GM21717 (cell line): ENCODE data around the gene KMT2C.
"Not testable (repeated sequence)": the region's sequence is repeated elsewhere in the genome, so short reads cannot be mapped to it uniquely, and the experiment has no call there.

Experiments
- ATAC-seq: cut with Tn5 transposase; IDR thresholded peaks from one replicate; pipeline ENCODE4 v1.9.1; 2021; ENCODE audit warnings: mild to moderate bottlenecking, moderate library complexity; ENCODE audit not compliant: unreplicated experiment

Gene KMT2C

DNA sequence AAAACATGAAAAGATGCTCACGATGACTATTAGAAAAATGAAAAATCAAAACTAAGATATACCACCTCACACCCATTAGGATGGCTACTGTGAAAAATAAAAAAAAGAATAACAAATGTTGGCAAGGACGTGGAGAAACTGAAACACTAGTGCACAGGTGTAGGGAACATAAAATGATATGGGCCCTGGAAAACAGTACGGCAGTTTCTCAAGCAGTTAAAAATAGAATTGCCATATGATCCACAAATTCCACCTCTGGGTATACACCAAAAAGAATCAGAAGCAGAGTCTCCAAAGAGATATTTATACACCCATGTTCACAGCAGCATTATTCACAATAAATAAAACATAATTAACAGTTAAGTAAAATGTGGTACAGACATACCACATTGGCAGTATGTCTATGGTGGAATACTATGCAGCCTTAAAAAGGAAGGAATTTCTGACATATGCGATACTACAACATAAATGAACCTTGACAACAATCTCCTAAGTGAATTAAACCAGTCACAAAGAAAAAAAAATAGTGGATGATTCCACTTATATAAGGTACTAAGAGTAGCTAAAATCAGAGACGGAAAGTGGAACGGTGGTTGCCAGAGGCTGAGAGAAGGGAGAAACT is 69.7 kb downstream of the KMT2C start:
- no peak for ATAC-seq

DNA sequence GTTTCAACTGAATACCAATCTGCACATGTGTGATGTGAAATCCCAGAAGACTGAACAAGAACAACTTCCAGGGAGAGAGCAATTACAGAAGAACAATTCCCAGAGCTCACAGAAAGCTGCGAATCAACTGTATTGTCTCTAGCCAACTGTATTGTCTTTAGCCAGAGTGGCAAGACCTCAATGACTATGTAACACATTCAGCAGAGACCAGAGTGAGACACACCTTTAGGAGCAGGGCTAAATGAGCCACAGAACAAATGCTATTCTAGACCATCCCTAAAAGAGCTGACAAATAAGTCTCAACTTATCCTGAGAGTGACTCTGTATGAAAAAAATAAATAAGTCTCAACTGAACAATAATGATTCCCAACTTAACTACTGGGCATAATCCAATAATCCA is 72.0 kb downstream of the KMT2C start:
- ATAC-seq, result no peak

- no peak for ATAC-seq
Observed at GRCh38 chr7:152362128-152362926, 73.5 kb downstream of the KMT2C start.

DNA sequence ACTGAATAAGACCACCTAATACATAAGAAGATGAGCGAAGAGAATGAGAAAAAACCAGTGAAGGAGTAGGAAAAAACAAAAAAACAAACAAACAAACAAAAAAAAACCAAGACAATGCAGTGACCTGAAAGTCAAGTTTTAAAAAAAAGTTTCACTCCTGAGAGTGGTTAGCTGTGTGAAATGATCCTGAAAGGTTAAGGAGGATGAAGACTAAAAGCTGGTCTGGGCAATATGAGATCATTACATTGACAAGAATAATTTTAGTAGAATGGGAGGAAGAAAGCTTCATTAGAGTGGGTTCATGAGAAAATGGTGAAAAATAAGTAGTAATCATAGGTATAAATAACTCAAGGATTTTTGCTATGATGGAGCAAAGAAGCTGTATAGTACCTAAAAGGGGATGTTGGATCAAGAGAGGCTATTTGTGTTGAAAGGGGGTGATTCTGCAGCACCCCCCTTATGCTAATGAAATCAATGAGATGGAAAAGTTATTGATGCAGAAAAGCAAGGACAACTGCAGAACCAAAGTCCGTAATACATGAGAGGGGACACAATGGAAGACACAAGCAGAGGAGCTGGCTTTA is 80.2 kb downstream of the KMT2C start:
- peak; percentile 73 for ATAC-seq

- no peak for ATAC-seq
Observed at GRCh38 chr7:152354061-152354460, 81.7 kb downstream of the KMT2C start.

DNA sequence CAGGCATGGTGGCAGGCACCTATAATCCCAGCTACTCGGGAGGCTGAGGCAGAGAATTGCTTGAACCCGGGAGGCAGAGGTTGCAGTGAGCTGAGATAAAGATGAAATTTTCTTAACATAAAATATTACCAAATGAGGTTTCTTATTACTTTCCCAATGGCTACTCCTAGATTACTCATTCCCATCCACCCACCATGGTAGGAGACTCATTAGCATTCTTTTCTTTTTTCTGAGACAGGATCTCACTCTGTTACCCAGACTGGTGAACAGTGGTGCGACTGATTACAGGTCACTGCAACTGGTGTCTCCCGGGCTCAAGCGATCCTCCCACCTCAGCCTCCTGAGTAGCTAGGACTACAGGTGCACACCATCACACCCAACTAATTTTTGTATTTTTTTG is 82.5 kb downstream of the KMT2C start:
- ATAC-seq, result not testable (repeated sequence)

GRCh38 chr7:152351747-152352146 is 84.1 kb downstream of the KMT2C start:
- ATAC-seq, result not testable (repeated sequence)

DNA sequence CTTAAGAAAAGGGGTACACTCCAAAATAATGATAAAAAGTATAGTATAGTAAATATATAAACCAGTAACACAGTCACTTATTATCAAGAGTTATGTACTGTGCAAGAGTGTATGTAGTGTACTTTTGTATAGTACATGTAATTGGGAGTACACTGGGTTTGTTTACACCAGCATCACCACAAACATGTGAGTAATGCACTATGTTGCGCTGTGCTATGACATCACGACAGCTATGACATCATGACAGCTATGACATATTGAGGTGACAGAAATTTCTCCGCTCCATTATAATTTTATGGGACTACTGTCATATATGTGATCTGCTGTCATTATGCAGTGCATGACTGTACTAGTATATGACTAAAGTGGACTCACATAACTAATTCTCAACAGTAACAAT is 84.6 kb downstream of the KMT2C start:
- ATAC-seq, result no peak

DNA sequence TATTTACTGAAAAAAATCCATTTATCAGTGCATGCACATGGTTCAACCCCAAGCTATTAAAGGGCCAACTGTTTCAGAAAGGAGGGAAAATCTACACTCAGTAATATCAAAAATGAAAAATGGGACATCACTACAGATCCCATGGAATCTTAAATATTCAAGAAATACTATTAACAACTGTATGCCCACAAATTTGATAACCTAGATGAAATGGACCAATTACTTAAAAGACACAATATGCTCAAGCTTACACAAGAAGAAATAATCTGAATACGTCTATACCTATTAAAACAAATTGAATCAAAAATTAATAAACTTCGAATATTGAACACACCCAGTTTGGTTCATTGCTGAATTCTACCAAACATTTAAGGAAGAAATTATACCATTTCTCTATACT is 87.9 kb downstream of the KMT2C start:
- no peak for ATAC-seq

- peak; percentile 58 for ATAC-seq
Observed at GRCh38 chr7:152344253-152344652, 91.5 kb downstream of the KMT2C start.

DNA sequence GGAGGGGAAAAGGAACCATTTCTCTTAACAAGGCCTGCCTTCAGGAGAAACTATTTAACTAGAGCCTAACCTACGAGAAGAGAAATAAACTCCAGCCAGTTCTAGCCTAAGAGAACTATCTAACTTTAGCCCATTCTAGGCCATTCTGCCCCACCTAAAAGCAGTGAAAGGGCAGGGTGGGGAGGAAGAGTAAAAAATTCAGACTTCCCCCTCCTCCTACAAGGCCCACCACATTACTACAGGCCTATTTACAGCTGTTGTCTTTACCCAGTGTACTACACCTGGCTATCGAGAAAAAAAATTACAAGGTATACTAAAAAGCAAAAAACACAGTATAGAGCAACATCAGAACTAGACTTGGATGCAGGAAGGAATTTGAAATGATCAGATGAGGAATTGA is 93.0 kb downstream of the KMT2C start:
- ATAC-seq, result no peak

DNA sequence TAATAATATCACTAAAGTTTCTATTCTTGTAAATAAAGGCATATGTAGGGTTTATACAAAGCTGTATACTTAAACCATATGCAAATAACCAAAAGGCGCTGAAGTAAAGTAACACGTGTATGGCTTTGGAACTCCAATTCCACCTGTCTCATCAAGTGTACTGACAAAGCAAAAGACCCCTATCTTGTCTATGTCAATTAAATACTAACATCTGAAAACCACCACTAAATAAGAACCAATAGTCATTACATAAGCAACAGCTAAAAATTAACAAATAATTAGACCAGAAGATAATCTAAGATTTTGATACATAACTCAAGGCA is 93.9 kb downstream of the KMT2C start:
- no peak for ATAC-seq

DNA sequence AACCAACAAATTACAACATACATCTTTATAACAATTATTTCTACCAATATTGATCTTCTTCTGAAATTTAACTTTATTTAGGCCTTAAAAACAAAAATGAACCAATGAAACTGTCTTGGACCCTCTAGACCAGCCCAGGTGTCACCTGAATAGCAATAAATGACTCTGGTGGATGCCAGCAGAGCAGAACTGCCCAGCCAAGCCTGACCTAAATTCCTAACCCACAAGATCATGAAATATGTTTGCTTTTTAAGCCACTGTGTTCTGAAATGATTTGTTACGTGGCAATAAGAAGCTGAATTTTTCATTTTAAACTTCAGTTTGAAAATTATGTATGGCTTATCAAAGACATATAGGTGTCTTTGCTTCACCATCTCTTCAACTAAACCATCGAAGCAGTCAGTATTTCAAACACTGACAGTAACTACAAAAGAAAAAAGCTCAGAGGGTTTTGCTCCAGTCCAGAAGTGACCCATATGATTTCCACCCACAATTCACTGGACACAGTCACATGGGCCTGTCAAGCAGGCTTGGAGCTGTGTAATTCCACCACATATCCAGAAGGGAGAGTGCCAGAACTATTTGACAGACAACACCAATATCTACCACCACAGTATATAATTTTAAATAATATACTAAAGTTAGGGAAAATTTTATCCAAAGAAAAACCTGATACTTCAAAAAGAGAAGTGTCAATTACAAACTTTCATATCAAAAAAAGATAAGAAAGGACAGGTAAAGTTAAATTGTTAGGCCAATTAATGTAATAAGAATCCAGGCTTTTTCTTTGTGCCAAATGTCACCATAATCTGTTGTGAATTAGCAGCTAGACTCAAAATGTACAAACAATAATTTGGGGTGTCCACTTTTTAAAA is 94.5 kb downstream of the KMT2C start:
- ATAC-seq, result no peak

DNA sequence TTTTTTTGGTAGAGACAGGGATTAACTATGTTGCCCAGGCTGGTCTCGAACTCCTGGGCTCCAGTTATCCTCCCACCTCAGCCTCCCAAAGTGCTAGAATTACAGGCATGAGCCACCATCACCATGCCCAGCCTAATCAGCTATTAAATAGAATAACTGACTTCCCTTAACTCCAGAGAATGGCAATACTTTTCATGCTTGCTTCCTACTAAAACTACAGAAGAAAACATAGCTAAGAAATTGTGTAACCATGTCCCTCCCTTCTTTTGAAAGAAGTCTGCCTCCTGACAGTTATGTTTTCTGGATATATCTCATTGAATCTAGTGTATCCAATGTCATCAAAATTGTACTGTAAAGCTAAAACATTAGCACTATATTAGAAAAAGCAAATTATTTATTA is 95.6 kb downstream of the KMT2C start:
- no peak for ATAC-seq

GRCh38 chr7:152338561-152338960 is 97.2 kb downstream of the KMT2C start:
- ATAC-seq, result no peak

DNA sequence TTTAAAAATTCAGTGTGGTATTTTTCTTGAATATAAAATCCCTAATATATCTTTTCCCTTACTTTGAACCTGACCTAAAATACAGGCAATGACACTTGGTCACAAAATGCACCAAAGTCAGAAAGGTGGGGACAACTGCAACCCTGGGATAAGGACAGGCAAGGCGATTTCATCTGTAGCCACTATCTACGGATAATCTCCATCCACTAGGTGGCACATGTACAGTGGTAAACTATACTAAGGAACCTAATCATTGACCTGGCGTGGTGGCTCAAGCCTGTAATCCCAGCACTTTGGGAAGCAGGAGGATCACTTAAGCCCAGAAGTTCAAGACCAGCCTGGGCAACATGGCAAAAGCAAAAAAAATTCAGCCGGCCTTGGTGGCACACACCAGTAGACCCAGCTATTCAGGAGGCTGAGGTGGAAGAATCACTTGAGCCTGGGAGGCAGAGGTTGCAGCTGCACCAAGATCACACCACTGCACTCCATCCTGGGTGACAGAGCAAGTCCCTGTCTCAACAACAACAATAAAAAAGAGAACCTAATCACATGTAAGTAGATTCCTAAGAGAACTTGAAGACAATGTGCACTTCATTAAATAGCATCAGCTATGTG is 98.9 kb downstream of the KMT2C start:
- ATAC-seq, result peak; percentile 56

- ATAC-seq, result no peak
Observed at GRCh38 chr7:152335900-152336571, 99.8 kb downstream of the KMT2C start.

DNA sequence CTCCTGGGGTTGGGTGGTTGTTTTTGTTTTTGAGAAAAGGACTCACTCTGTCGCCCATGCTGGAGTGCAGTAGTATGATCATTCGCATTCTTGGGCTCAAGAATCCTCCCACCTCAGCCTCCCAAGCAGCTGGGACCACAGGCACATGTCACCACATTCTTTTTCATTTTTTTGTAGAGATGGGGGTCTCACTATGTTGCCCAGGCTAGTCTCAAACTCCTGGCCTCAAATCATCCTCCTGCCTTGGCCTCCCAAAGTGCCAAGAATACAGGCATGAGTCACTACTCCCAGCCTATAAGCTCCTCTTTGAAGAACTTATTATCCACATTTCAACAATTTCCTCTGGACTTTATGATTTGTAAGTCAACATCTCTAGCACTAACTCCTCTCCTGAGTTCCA is 102.7 kb downstream of the KMT2C start:
- no peak for ATAC-seq

DNA sequence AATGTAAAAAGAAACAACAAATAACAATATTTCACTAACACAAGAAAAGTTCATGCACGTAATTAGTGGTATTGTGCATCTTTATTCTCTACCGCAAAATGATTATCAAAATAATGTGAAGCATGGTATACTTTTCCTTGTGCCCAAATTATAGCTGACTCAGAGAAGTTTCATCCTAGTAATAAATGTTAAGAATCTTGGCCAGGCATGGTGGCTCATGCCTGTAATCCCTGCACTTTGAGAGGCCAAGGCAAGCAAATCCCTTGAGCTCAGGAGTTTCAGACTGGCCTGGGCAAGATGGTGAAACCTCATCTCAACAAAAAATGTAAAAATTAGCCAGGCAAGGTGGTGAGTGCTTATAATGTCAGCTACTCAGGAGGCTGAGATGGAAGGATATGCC is 105.0 kb downstream of the KMT2C start:
- no peak for ATAC-seq

DNA sequence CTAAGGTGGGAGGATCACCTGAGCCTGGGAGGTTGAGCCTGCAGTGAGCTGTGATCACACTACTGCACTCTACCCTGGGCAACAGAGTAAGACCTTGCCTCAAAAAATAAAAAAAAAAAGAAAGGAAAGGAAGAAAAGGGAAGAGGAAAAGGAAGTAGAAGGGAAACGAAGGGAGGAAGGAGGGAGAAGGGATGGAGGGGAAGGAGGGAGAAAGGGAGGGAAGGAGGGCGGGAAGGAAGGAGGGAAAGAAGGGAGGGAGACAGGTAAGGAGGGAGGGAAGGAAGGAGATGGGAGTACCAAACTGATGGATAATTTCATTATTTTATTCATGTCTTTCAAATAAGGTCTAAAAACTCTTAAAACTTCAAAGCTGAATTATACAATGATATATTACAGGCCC is 106.3 kb downstream of the KMT2C start:
- no peak for ATAC-seq
